HG03025 (cell line): ENCODE measurements around the gene CD2AP.
"Not testable (repeated sequence)": the region's sequence is repeated elsewhere in the genome, so short reads cannot be mapped to it uniquely, and the experiment has no call there.

ENCODE experiments used
- ATAC-seq: cut with Tn5 transposase; IDR thresholded peaks from one replicate; pipeline ENCODE4 v1.9.1; 2021; ENCODE audit warnings: mild to moderate bottlenecking, moderate library complexity; ENCODE audit not compliant: unreplicated experiment, low FRiP score

CD2AP gene

DNA sequence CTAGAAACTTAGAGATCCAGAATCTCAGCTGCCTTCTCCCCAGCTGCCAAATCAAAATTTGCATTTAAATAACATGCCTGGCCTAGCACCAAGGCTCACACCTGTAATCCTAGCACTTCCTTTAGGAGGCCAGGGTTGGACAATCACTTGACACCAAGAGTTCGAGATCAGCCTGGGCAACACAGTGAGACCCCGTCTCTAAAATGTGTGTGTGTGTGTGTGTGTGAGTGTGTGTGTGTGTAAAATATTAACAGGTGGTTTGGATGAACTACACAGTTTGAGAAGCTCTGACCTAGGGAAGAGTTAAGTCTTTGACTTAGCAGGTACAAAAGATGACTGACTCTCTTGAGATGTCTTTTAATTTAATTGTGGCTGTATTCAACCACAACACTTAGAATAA, 20.2 kb upstream of the CD2AP start:
- ATAC-seq, result no peak

DNA sequence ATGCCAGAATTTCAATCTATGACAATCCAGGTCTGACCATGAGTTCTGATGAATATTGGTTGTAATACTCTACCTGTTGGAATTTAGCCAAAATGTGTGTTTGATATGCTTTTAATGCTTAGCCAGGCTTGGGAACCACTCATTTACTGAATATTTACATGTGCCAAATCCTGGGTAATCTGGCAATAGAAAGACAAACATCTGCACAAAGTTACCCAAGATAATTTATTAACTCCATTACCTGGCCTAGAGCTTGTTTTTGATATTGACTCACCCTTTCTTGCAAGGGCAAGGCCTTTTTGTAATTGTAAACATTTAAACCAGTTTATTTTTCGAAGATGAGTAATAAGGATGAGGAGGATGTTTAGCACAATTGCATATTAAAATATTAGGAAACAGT, 13.5 kb upstream of the CD2AP start:
- no peak for ATAC-seq

DNA sequence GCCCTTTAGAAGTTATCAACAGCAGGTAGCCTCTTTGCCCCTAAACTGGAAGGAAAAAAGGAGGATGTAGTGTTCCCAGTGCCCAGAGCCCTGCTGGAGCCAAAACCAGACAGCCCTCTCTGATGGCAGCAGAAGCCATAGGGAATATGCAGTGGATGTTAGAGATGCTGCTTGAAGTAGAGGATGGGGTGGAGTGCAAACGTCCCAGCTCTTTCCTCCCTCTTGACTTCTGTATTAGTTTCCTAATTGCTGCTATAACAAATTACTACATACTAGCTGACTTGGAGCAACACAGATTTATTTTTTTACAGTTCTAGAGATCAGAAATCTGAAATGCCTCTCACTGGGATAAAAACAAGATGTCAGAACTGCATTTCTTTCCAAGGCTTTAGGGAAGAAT, 12.5 kb upstream of the CD2AP start:
- no peak for ATAC-seq

DNA sequence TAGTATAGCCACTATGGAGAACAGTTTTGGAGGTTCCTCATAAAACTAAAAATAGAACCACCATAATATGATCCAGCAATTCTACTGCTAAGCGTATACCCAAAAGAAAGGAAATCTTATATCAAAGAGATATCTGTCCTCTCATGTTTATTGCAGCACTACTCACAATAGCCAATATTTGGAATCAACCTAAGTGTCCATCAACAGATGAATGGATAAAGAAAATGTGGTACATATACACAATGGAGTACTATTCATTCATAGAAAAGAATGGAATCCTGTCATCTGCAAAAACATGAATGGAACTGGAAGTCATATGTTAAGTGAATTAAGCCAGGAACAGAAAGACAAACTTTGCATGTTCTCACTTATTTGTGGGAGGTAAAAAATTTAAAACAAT, 5.7 kb upstream of the CD2AP start:
- ATAC-seq, result no peak

DNA sequence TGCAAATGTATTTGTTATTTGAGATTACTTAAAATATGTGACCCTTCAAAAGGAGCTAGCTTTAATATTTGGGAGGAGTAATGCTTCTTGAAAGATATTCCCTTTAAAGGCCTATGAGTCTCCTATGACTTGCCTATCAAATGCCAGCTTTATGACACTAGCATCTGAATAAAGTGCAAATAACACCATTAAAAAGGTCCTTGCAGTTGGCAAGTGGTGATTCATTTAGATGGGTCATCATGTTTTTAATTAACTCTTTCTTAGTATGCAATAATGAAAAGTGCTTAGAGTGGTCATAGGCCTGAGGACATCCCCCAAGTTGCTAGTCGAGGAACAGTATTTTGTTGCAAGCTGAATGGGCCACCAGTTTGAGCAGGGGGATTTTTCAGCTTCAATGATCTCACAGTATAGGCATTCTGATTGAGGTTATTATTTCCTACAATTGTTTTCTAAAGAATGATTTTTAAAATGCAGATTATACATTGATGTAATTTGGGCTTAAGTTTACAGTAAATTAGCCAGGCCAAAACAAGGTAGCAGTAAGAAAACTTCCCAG, 3.7 kb upstream of the CD2AP start:
- no peak for ATAC-seq

DNA sequence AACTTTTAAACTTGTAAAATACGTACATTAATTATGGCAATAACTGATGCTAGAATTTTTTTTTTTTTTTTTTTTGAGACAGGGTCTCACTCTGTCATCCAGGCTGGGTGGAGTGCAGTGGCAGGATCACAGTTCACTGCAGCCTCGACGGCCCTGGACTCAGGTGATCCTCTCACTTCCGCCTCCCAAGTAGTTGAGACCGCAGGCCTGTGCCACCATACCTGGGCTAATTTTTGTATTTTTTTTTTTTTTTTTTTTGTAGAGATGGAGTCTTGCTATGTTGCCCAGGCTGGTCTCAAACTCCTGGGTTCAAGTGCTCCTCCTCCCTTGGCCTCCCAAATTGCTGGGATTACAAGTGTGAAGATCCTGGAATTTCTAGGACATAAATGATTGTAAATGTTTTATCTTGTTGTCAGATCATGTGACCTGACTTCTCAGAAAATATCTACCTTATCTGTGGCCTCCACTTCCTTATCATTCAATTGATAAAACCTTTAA, 2.2 kb upstream of the CD2AP start:
- no peak for ATAC-seq

DNA sequence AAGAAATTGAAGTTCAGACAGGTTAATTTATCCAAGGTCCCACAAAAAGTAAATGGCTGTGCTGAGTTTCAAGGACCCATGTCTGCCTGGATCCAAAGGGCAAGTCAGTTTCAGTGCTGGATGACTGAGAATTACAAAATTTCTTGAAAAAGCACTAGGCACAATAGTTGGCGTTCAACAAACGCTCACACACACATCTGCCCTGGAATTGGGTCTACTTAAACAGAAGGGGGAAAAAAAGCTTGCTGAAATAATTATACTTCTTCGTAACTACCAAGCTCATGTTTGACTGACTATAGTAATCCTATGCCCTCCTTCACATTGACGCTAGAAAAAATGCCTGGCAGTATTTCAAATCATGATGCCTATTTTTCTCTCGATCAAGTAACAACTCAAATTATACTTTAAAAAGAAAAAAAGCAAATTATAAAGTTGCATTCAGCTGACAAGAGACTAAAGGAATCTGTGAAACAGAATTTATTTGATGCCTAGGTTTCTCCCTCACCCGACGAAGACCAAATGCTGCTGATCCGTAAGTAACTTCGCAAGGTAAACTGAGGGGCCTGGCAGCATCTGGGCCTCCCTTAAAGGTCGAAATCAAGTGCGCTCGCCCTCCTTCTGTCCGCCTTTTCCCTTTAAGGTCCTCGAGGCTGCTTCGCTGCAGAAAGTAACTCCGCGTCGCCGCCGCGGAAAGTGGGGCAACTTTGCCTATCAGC, 650 bp upstream of the CD2AP start:
- no peak for ATAC-seq

DNA sequence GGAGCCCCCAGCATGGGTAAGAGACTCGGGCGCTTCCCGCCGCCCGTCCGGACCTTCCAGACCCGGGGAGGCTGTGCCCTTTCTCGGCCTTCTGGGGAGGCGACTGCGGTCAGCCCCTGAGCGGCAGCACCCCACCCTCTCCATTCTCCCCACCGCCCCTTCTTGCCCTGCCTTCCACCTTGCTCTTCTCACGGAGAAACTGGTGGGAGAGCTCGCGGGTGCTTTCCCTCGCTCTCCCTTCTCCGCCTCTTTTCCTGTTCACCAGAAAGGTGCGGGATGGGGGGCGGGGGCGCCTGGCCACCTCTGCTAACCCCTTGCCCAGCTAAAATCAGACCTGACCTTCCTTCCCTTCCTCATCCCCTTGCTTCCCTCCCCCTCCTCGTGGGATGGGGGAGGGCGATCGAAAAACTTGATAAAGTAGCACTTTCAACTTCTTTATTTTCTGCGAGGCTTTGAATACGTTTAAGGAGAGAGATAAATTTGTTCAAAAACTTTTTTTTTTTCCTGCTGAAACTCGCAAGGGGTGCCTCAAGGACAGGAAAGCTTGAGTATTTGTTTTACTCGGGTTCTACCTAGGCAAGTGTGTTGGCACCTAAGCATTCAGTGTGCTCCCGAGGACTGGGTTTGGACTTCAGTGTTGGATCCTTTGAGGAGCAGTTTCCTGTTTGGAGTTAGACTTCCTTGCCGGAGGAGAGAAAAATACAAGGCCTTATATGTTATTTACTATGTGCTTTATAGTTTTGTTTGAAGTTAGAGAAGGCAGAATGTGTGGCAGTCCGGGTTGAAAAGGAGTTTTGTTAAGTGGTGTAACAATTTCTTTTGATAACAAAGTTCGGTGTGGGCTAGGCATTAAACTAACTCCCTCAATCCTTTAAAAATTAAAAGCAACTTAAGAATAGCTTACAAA, 897 bp downstream of the CD2AP start:
- ATAC-seq, result peak; percentile 4

DNA sequence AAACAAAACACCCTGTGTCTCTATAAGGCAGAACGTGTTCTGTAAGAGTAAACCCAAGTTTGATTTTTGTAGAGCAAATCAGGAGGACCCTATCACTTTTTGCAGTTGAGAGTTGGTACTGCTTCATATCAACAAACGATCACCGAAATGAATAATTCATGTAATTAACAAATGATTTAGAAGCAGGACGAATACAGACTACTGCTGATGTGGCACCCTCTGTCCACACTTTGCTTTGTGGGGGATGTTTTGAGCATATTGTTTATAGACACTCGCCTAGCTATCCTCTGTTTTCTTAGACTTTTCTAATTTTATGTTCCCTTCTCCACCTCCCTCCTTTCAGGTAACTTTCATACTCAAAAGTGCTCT, 1.5 kb downstream of the CD2AP start:
- ATAC-seq, result no peak

DNA sequence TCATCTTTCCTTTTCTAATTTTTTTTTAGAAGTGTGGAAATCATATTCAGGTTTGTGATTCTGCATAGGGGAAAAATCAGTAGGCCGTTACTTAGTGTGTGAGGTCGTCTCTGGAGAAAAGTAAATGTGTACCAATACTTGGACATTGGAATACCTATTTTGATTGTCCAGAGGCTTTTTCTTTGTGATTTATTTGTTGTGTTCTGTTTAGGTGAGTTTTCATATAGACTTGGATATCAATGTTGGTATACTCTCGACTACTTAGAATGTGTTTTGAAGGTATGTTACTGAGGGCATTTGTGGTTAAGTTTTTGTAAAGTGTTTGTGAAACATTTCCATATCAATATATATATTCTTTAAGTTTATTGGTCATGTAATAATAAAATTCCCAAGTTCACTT, 2.3 kb downstream of the CD2AP start:
- no peak for ATAC-seq

DNA sequence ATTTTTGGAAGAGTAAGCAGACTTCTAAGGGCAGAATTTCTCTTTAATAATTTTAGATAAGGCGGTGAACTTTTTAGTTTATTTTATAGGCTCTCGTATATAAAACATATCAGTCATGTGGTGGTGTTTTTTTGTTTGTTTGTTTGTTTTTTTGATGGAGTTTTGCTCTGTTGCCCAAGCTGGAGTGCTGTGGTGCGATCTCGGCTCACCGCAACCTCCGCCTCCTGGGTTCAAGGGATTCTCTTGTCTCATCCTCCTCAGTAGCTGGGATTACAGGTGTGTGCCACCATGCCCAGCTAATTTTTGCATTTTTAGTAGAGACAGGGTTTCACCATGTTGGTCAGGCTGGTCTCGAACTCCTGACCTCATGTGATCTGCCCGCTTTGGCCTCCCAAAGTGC, 3.6 kb downstream of the CD2AP start:
- not testable (repeated sequence) for ATAC-seq

DNA sequence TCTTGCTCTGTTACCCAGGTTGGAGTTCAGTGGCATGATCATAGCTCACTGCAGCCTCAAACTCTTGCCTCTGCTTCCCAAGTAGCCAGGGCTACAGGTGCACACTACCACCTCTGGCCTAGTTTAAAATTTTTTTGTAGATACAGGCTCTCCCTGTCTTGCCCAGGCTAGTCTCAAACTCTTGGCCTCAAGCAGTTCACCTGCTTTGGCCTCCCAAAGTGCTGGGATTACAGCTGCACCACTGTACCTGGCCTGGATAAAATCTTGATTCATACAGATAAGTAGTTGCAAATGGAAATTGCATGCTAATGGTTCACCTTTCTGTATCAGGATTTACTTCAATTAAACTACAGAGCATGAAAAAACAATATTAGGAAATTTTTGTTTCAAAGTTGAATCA, 4.2 kb downstream of the CD2AP start:
- no peak for ATAC-seq

DNA sequence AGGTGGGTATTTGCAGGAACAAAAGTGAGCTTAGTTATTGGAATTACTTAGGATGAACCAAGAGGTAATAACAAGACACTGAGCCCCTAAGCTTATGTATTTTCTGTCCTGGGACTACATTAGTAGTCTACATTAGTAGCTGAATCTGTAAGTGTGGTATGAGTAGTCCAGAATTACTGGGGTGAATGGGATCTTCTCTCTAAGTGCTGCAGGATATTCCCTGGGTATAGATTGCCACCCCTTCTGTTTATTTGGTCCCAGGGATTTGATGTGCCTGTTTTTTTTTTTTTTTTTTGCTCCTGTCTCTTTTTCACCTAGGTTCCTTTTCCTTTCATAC, 5.9 kb downstream of the CD2AP start:
- ATAC-seq, result no peak

DNA sequence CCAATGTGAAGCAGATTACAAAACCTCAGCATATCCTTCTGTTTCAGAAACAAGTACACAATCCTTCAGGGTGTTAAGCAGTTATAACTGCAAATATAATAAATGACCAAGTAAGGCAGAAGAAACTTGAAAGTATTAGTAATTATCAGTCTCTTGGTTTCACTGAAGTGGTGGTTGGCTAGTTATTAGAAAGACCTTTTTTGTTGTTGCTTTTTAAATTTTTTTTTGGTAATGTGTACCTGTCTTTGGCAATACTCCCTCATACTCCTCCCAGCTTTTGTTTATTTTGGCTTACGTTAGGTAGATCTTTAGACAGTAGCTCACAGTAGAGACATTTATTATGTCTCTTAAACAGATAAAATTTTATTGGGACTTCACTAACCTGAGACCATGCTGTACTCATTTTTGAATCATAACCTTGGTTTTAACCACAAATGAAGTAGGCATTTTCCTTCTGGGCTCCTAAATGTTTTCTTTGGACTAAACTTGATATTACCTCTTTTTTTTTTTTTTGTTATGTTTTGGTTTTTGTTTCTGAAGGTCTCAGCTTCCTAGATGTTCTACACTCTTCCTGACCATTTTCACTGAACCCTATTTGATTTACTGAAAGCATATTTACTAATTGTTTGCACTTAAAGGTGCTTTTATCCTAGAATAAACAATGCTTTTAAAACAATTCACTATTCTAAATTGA, 6.4 kb downstream of the CD2AP start:
- no peak for ATAC-seq

DNA sequence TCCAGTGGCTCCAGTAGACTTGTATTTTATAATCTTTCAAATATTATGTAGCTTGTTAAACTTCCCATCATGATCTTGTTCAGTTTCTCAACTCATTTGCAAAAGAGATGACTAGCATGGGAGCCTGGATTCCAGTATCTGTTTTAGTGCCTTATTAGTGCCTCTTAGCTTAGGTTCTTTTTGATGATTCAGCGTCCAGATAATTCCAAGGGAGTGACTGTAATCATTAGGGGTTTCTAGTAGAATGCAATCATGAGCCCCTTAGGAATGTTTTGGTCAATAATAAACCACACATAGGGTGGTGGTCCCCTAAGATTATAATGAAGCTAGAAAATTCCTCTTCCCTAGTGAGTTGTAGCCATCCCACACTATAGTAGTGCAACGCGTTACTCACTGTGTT, 7.0 kb downstream of the CD2AP start:
- no peak for ATAC-seq

DNA sequence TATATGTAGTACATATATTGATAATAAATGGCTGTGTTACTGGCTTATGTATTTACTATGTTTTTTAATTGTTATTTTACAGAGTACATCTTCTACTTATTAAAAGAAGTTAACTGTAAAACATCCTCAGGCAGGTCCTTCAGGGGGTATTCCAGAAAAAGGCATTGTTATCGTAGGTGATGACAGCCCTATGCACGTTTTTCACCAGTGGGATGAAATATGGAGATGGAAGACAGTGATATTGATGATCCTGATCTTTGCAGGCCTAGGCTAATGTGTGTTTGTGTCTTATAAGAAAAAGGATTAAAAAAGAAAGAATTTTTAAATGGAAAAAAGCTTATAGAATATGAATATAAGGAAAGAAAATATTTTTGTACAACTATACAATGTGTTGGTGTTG, 7.5 kb downstream of the CD2AP start:
- ATAC-seq, result no peak

DNA sequence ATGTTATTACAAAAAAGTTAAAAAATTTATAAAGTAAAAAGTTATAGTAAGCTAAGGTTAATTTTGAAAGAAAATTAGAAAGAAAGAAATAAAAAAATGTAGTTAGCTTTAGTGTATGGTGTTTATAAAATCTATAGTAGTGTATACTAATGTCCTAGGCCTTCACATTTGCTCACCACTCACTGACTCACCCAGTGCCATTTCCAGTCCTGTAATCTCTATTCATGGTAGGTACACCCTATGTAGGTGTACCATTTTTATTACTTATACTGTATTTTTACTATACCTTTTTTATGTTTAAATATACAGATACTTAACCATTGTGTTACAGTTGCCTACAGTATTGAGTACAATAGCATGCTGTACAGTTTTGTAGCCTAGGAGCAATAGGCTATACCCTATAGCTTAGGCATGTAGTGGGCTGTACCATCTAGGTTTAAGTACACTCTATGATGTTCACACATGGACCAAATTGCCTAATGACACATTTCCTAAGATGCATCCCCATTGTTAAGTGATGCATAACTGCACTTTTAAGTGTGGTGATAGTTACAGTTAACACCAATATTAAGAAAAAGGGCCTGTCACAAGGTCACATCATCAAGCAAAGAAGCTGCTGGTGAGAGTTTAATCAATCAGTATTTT, 8.0 kb downstream of the CD2AP start:
- no peak for ATAC-seq

DNA sequence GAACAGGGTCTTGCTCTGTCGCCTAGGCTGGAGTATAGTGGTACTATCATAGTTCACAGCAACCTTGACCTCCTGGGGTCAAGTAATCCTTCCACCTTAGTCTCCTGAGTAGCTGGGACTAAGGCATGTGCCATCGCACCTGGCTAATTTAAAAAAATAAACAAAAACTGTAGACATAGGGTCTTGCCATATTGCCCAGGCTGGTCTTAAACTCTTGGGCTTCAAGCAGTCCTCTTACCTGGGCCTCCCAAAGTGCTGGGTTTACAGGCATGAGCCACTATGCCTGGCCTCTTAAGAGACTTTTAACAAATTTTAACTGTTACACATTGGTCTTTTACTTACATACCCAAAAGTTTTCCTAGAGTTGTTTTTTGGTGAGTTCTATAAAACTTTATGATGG, 12.4 kb downstream of the CD2AP start:
- ATAC-seq, result no peak

DNA sequence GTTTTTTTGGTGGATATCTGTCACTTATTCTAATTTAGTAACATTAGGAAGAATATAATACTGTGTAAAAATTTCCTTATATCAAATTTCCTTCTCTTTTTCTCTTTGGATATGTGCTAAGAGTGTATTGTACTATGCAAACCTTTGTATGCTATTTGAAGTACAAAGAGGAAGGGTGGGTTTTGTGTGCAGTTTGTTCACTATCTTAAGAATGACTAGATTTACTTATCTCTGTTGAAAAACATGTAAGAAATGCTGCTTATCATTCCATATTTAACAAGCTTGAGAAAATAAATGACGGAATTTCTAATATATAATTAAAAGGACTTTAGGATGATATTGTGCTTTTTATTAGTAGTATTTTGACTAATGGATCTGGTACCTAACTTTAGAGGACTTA, 13.1 kb downstream of the CD2AP start:
- ATAC-seq, result no peak

DNA sequence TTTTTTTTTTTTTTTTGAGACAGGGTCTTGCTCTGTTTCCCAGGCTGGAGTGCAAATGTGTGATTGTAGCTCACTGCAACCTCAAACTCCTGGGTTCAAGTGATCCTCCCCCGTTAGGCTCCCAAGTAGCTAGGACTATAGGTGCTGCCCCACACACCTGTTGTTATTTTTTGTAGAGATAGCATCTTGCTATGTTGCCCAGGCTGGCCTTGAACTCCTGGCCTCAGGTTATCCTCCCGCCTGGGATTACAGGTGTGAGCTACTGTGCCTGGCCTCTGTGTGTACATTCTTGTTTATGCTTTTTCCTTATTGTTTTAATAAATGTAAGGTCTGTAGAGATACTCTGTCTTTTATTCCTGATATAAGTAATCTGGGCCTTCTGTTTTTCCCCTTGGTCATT, 14.8 kb downstream of the CD2AP start:
- ATAC-seq, result no peak

DNA sequence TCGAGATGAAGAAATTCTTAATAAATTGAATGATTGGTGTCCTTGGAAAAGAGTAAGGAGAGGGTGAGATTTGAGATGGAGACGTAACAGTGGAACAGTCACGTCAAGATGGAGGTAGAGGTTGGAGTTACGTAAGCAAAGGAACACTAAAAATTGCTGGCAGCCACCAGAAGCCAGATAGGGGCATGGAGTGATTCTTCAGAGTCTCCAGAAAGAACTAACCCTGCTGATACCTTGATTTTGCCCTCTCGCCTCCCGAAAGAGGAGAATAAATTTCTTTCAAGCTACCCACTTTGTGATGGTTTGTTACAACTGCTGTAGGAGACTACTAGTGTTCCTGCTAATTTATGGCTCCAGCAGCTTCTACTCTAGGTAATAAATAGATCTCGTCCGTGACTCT, 17.6 kb downstream of the CD2AP start:
- ATAC-seq, result no peak
